GM21825 (cell line): Measurements from ENCODE around the gene PCDHA12.
"Not testable (repeated sequence)": the region's sequence is repeated elsewhere in the genome, so short reads cannot be mapped to it uniquely, and the experiment has no call there.

Source experiments
- ATAC-seq: cut with Tn5 transposase; IDR thresholded peaks from one replicate; pipeline ENCODE4 v1.9.1; 2021; ENCODE audit warnings: mild to moderate bottlenecking, moderate library complexity; ENCODE audit not compliant: unreplicated experiment

The PCDHA12 gene

GRCh38 chr5:140875085-140876065, at the start of gene PCDHA12:
Gene PCDHA12 (plus strand): TSS chr5:140875308. CDS start chr5:140875473, 165 bp downstream.
- ATAC-seq = no peak

- no peak for ATAC-seq
Observed at GRCh38 chr5:140827704-140828361, 47.3 kb upstream of the PCDHA12 start, which contains the start of gene PCDHA6. Gene PCDHA6 (plus strand): TSS chr5:140827960. CDS start chr5:140828092, 132 bp downstream.

GRCh38 chr5:140828362-140828737, 46.8 kb upstream of the PCDHA12 start:
- ATAC-seq = no peak

- ATAC-seq = not testable (repeated sequence)
Observed at GRCh38 chr5:140829511-140830501, 45.3 kb upstream of the PCDHA12 start.

DNA sequence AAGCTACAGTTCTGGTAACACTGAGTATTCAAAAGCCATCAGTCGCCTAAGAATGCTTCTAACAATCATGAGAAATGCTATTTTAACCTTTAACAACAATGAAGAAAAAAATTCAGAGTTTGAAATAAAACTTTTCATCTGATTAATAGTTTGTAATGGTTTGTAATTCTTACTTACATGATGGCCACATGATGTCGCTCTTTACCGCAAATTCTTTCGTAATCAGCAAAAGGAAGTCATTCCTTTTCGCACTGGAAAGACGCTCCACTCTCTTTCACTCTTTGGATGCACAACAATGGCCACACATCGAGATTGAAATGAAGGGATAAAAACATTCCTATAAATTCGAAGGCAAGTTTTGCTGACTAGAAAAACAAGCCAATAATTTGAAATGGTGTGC, 41.1 kb upstream of the PCDHA12 start, which contains the start of gene PCDHA7:
Gene PCDHA7, plus strand, starts transcription at position 277 of the 400 bp plus-strand sequence. Its CDS starts 115 bp downstream, at position 392.
- ATAC-seq = no peak

DNA sequence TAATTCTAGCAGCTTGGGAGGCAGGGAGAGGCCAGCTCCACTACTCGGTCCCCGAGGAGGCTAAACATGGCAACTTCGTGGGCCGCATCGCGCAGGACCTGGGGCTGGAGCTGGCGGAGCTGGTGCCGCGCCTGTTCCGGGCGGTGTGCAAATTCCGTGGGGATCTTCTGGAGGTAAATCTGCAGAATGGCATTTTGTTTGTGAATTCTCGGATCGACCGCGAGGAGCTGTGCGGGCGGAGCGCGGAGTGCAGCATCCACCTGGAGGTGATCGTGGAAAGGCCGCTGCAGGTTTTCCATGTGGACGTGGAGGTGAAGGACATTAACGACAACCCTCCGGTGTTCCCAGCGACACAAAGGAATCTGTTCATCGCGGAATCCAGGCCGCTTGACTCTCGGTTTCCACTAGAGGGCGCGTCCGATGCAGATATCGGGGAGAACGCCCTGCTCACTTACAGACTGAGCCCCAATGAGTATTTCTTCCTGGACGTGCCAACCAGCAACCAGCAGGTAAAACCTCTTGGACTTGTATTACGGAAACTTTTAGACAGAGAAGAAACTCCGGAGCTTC, 40.6 kb upstream of the PCDHA12 start:
- ATAC-seq = not testable (repeated sequence)

DNA sequence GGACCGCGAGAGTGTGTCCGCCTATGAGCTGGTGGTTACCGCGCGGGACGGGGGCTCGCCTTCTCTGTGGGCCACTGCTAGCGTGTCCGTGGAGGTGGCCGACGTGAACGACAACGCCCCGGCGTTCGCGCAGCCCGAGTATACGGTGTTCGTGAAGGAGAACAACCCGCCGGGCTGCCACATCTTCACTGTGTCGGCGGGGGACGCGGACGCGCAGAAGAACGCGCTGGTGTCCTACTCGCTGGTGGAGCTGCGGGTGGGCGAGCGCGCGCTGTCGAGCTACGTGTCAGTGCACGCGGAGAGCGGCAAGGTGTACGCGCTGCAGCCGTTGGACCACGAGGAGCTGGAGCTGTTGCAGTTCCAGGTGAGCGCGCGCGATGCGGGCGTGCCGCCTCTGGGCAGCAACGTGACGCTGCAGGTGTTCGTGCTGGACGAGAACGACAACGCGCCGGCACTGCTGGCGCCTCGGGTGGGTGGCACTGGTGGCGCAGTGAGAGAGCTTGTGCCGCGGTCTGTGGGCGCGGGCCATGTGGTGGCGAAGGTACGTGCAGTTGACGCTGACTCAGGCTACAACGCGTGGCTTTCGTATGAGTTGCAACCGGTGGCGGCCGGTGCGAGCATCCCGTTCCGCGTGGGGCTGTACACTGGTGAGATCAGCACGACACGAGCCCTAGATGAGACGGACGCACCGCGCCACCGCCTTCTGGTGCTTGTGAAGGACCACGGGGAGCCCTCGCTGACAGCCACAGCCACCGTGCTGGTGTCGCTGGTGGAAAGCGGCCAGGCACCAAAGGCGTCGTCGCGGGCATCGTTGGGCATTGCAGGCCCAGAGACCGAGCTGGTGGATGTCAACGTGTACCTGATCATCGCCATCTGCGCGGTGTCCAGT, 39.2 kb upstream of the PCDHA12 start:
- ATAC-seq = no peak

- no peak for ATAC-seq
Observed at GRCh38 chr5:140840978-140841962, 33.8 kb upstream of the PCDHA12 start, which contains the start of gene PCDHA8. Gene PCDHA8 (plus strand): TSS chr5:140841187. CDS start chr5:140841322, 135 bp downstream.

- no peak for ATAC-seq
Observed at GRCh38 chr5:140842798-140843733, 32.0 kb upstream of the PCDHA12 start.

GRCh38 chr5:140848139-140849102, 26.7 kb upstream of the PCDHA12 start, which contains the start of gene PCDHA9:
Gene PCDHA9 (plus strand): TSS chr5:140848382. CDS start chr5:140848496, 114 bp downstream.
- ATAC-seq = not testable (repeated sequence)

DNA sequence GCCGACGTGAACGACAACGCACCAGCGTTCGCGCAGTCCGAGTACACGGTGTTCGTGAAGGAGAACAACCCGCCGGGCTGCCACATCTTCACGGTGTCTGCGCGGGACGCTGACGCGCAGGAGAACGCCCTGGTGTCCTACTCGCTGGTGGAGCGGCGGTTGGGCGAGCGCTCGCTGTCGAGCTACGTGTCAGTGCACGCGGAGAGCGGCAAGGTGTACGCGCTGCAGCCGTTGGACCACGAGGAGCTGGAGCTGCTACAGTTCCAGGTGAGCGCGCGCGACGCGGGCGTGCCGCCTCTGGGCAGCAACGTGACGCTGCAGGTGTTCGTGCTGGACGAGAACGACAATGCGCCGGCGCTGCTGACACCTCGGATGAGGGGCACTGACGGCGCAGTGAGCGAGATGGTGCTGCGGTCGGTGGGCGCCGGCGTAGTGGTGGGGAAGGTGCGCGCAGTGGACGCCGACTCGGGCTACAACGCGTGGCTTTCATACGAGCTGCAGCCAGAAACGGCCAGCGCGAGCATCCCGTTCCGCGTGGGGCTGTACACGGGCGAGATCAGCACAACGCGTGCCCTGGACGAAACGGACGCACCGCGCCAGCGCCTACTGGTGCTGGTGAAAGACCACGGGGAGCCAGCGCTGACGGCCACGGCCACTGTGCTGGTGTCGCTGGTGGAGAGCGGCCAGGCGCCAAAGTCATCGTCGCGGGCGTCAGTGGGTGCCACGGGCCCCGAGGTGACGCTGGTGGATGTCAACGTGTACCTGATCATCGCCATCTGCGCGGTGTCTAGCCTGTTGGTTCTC, 25.1 kb upstream of the PCDHA12 start:
- not testable (repeated sequence) for ATAC-seq

GRCh38 chr5:140855772-140856674, 19.1 kb upstream of the PCDHA12 start, which contains the start of gene PCDHA10:
Gene PCDHA10 (plus strand): TSS chr5:140855897. CDS start chr5:140856049, 152 bp downstream.
- ATAC-seq = no peak
